ENCODE results near the gene TESPA1.
"Not testable (repeated sequence)": the region's sequence is repeated elsewhere in the genome, so short reads cannot be mapped to it uniquely, and the experiment has no call there.

The TESPA1 gene

DNA sequence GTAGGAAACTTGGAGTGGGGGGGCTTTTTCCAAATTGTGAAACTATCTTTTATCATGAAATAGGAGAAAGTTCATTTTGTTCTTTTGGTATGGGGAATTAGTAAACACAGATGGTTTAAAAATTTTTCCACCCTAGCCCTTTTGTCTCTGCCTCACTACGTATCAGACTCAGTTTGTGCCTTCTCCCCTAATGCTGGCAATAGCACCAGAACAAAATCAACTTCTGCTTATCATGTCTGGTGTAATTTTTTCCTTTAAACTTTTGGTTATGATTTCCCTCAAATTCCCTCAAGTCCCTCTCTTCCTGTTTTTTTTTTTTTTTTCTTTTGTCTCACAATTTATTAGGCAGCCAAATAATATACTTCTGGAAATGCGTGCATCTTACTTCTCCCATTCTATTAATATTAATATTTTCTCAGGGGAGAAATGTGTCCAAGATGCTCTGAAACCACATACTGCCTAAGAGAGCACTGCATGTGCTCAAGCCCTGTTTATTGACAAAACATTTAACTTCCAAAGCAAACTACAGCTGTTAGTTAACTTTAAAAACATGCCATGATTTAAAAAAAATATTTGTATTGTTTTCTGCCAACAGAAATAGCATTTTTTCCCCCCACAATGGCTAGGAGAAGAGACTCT, 35.4 kb downstream of the TESPA1 start:
- no peak for DNase-seq (ENCODE audit: low read depth, low spot score)

DNA sequence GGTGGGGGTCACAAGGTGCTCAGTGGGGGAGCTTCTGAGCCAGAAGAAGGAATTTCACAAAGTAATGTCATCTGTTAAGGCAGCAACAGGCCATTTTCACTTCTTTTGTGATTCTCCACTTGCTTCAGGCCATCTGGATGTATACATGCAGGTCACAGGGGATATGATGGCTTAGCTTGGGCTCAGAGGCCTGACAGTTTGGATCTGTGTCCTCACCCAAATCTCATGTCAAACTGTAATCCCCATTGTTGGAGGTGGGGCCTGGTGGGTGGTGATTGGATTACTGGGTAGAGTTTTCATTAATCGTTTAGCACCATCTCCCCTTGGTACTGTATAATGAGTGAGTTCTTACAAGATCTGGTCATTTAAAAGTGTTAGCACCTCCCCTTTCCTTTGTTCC, 36.4 kb downstream of the TESPA1 start:
- DNase-seq (ENCODE audit: low read depth, low spot score): no peak

DNA sequence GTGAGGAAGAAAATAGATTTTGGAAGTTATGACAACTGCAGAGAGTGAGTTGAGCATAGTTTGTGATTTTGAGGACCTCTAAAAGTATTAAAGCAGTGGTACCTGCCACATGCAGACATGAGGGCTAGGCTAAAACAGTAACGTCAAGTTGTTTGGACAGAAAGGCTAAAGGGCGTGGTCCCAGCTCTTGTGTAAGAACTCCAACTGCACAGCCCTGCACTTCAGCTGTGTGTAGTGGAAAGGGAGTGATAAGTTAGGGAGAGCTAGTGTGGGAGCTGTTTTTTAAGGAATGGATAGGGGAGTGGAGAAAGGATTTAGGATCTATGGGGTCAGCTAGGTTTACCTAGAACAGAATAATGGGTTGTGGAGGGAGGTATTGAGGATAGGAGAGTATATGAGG, 39.5 kb downstream of the TESPA1 start:
- DNase-seq (ENCODE audit: low read depth, low spot score): no peak

DNA sequence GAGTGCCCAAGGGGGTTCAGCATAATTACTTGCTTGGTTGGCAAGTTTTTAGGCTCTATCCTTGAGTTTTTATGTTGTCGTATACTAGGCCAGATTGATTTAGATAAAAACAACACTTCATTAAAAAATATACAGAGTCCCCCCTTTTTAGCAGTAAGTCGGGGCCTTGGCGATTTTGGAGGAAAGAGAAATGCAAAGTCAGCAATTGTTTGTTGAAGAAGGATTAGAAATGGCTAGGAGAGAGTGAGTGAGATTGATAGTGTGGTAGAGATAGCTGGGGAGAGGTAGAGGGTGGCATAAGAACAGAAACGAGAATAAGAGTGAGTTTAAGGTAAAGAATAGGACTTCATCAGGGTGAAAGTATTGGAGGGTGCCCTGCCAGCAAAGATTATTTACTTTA, 41.3 kb downstream of the TESPA1 start:
- DNase-seq (ENCODE audit: low read depth, low spot score): not testable (repeated sequence)

DNA sequence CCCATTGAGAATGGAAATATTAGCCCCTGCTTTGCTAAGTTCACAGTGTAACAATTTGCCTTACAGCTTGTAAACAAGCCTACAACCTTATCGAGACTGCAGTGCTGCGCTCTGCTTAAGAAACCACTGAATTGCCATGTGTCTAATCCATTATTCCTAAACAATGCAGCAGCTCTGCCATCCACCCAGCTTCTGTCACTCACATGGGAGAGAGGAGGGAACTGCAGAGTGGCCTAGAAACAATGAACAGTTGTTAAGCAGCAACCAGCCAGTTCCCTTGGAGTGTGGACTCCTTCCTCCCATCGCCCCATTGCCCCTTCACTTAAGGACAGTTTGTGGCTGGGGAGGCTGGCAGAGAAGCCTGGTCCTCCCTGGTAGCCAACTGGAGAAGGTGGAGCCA, 42.9 kb downstream of the TESPA1 start:
- no peak for DNase-seq (ENCODE audit: low read depth, low spot score)

DNA sequence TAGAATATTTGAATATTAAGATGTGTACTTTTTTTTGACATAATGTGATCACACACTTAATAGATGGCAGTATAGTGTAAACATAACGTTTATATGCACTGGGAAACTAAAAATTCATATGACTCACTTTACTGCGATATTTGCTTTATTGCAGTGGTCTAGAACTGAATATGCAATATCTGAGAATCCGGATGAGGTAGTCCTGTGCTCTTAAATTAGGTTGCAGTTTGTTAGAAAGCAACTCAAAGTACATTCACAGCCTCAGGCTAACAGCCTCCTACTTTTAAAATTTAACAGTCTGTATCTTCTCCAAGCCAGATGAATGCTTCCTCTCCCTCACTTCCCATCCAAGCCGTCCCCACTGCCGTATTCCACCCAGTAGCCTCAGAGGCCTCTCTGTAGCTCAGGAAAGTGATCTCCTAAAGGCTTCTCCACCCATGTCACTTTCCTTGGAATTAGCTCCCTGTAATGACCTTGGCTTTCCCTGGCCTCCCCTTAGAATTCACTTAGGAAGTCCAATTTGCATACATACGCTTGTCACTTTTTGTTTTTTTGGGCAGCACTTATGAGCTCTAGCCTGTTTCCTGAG, 43.7 kb downstream of the TESPA1 start:
- no peak for DNase-seq (ENCODE audit: low read depth, low spot score)

DNA sequence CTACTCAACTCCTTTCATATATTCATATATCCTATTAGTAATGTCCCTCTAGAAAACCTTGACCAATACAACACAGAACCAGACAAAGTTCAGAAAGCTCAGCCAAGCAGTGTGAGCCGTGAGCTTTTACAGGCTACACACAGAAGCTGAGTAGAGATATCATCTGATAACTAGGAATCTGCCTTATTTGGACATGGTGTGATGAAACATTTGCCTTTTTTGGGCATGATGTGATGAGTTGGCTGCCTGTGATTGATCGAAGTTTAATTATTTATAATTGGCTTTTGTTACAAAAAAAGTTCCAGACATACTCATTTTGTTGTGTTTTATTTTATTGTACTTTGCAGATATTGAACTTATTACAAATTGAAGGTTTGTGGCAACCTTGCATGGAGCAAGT, 46.6 kb downstream of the TESPA1 start:
- DNase-seq (ENCODE audit: low read depth, low spot score): no peak

DNA sequence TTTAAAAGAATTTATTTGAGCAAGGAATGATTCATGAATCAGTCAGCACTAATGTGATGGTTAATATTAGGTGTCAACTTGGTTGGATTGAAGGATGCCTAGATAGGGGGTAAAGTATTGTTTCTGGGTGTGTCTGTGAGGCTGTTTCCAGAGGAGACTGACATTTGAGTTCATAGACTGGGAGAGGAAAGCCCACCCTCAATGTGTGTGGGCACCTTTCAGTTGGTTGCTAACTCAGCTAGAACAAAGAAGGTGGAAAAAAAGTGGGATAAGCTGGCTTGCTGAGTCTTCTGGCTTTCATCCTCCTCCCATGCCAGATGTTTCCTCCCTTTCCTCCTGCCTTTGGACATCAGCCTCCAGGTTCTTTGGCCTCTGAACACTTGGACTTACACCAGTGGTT, 47.2 kb downstream of the TESPA1 start:
- no peak for DNase-seq (ENCODE audit: low read depth, low spot score)

DNA sequence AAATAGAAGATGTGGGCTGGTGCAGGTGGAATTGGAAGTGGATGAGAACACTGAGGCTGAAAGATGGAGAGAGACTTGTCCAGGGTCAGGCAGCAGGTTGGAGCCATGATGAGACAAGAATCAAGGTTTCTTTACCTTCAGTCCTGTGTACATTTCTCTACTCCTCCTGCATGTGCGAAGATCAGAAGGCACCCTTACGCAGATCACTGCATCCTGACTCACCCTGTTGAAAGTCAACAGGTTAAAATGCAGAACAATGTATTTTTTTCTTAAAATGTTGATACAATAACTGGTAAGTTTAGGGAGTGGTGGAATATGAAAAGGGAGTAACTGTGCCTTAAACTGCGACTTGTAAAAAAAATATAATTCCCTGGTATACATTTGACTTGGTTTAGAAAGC, 47.8 kb downstream of the TESPA1 start:
- no peak for DNase-seq (ENCODE audit: low read depth, low spot score)

DNA sequence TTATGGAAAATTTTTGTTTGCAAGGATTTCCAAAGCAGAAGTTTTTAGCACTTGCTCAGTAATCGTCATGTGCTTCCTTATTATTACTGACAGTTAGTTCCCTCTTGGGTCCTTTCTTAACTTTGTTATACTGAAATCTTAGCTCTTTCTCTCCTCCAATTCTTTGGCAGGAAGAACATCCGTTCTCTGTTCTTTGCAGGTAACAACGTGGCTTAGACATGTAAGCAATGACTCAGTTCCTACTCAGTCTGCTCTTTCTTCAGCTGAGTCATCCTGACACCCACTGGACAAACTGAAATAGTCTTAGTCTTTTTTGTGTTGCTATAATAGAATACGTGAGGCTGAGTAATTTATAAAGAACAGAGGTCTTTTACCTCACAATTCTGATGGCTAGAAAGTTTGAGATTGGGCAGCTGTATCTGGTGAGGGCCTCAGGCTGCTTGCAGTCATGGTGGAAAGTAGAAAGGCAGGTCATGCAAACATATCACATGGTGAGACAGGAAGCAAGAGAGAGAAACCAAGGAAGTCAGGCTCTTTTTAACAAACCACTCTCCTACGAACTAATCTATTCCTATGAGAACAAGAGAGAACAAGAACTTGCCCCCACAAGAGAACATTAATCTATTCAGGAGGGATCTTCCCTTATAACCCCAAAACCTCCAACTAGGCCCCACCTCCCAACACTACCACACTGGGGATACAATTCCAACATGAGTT, 49.2 kb downstream of the TESPA1 start:
- DNase-seq (ENCODE audit: low read depth, low spot score): peak; percentile 2

DNA sequence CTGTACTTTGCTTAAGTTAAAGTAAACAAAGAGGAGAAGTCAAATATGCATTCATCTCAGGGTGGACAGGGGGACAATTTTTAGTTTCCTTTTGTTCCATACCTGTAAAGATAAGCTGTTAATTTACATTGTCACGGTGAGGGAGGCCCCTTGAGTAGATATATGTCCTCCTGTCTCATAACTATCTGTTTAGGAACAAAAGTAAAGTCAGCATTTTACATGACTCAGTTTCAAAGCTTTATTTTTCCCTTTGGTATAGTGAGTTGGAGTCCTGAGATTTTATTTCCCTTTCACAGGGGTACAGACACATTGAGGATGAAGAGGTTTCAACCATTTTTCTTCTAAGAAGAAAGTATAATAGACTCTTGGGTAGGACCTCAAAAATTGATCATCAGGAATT, 50.1 kb downstream of the TESPA1 start:
- no peak for DNase-seq (ENCODE audit: low read depth, low spot score)

DNA sequence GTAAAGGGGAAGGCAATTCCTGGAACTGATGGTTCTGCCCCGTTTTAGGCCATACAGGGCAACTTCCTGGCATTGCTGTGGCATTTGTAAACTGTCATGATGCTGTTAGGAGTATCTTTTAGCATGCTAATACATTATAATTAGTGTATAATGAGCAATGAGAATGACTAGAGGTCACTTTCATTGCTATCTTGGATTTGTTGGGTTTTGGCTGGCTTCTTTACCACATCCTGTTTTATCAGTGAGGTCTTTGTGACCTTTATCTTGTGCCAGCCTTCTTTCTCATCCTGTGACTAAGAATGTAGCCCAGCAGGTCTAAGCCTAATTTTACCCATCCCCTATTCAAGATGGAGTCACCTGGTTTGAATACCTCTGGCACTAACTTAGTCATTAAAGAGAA, 51.2 kb downstream of the TESPA1 start:
- no peak for DNase-seq (ENCODE audit: low read depth, low spot score)

DNA sequence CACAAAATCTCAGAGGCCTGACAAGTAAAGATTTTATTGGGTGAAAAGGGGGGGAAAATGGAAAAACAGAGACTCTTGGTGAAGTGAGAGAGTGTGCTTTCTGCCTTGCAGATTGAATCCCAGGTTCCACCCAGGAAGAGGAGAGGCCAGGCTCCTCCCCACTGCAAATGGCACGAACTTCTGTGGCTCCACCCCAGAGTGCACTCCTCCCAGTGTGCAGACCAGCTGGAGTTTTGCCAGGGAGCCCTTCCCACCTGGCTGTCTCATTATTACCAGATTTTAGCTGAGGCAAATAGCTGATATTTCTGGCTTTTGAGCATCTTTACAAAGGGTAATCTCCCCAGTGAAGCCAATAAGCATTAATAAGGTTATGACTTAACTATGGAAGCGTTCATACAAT, 51.9 kb downstream of the TESPA1 start:
- DNase-seq (ENCODE audit: low read depth, low spot score): no peak

DNA sequence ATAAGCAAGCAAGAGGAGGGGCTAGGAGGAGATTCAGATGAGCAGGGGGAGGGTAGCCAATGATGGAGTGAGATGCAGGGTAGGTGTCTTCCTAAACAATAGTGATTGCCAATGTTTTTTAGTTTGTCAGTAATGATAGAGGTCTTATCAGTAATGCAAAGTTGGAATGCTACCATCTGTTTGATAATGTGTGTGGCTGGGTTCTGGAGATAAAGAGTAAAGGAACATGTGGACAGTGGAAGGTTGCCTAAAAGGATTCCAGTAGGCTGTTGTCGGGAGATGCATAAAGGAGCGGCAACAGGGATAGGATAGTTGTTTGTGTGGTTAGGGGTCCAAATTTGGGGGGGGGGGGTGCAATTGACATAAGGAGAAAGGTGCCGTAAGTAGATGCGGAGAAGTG, 52.5 kb downstream of the TESPA1 start:
- DNase-seq (ENCODE audit: low read depth, low spot score): no peak

DNA sequence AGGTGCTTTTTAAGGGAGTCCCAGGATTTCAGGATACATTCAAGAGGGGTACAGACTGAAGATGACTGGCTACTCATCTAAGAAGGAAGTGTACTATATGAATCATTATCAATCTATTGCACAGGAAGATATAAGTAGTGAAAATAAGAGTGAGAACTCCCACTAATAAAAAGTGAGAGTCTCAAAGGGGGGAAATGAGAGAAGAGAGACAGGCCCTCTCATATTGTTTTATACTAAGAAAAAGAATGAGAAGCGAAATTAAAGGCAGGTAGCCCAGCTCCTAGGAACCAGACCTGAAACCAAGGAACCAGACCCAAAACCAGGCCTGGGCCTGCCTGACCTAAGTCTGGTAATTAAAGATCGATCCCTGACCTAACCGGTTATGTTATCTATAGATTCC, 54.6 kb downstream of the TESPA1 start:
- DNase-seq (ENCODE audit: low read depth, low spot score): no peak

DNA sequence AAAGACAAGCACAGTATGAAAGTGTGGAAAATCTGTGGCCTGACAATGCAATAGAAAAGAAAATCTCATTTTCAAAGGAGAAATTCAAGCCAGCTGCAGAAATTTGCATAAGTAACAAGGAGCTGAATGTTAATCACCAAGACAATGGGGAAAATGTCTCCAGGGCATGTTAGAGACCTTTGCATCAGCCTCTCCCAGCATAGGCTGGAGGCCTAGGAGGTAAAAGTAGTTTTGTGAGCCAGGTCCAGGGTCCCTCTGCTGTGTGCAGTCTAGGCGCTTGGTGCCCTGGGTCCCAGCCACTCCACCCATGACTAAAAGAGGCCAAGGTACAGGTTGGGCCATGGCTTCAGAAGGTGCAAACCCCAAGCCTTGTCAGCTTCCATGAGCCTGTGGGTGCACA, 58.3 kb downstream of the TESPA1 start:
- no peak for DNase-seq (ENCODE audit: low read depth, low spot score)

DNA sequence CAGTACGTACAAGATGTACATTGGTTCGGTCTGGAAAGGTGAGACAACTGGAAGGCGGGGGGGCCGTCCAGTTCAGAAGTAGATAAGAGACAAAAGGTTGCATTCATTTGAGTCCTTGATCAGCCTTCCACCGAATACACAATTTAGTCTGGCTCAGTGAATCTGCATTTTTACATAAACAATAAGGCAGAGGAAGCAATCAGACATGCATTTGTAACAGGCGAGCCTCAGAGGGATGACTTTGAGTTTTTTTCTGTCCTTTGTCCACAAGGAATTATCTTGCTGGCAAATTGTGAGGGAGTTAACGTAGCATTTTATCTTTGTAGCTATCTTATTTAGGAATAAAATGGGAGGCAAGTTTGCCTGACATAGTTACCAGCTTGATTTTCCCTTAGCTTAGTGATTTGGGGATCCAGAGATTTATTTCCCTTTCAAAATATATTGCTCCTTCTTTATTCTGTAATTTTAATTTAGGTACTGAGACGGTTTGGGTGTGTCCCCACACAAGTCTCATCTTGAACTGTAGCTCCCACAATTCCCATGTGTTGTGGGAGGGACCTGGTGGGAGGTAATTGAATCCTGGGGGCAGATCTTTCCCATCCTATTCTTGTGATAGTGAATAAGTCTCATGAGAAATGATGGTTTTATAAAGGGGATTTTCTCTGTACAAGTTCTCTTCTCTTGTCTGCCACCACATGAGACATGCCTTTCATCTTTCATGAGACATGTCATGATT, 59.4 kb downstream of the TESPA1 start:
- no peak for DNase-seq (ENCODE audit: low read depth, low spot score)

DNA sequence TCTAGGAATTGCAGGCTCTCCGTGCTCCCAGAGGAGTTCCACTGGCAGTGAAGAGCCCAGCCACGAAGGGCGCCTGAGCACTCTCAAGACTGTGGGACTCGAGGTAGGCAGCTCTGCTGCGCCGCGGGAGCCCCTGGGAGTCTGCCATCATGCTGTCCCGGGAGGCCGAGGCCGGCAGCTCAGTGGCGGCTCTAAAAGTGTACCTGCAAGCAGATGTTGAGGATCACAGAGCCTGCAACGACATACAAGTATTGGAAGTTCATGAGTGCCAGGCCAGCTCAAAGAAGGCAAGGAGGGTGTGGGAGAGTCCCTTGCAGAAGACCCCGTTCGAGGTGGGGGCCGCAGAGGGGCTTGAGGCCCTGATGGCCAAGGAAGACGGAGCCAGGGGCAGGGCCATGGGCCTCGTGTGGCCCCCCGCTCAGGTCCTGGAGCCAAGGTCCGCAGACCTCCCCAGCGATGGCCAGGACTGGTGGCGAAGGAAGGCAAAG, 67.5 kb downstream of the TESPA1 start:
- DNase-seq (ENCODE audit: low read depth, low spot score): no peak

Data from activated naive CD8-positive, alpha-beta T cell treated with anti-CD3 and anti-CD28 coated beads, Interleukin-2, amount 50 U/mL, for 16 hours (primary cell).